Suprapubic skin (tissue), 3 donors: Measurements from ENCODE around the gene LGALS9C.
"Not testable (repeated sequence)": the region's sequence is repeated elsewhere in the genome, so short reads cannot be mapped to it uniquely, and the experiment has no call there.

Source experiments
- POLR2AphosphoS5 ChIP-seq, 3 donors: sonication (generic); formaldehyde crosslinking; IDR thresholded peaks; one replicate each; pipeline ENCODE4 v1.6.1; 2017; ENCODE audit warnings: antibody characterized with exemption in 3 of 3
- TF ChIP-seq, protein P1 (sequence below), 2 donors: fragments of 200-600 bp in 1 of 2; fragments of 450-650 bp in 1 of 2; sonication (generic) in 1 of 2; IDR thresholded peaks; one replicate each; pipeline ENCODE4 v1.5.1; 2016 to 2019; ENCODE audit warnings: antibody characterized with exemption in 2 of 2, mild to moderate bottlenecking in 1 of 2, moderate library complexity in 1 of 2

DNA sequence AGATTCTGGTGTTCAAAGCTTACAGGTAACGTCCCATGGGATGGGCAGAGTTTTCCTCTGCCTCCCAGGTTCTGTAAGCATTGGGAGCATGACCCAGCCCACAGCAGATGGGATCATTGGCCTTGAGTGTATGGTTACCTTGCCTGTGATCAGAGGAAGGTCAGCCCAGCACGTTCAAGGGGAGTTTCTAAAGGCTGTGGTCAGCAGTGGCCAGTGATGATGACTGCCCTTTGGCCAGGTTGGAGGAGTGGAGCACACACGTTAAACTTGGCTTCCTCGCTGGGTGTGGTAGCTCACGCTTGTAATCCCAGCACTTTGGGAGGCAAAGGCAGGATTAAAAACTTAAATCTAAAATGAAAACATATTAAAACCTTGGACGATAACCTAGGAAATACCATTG is 51.8 kb downstream of the LGALS9C start:
- TF ChIP-seq, protein P1, sequence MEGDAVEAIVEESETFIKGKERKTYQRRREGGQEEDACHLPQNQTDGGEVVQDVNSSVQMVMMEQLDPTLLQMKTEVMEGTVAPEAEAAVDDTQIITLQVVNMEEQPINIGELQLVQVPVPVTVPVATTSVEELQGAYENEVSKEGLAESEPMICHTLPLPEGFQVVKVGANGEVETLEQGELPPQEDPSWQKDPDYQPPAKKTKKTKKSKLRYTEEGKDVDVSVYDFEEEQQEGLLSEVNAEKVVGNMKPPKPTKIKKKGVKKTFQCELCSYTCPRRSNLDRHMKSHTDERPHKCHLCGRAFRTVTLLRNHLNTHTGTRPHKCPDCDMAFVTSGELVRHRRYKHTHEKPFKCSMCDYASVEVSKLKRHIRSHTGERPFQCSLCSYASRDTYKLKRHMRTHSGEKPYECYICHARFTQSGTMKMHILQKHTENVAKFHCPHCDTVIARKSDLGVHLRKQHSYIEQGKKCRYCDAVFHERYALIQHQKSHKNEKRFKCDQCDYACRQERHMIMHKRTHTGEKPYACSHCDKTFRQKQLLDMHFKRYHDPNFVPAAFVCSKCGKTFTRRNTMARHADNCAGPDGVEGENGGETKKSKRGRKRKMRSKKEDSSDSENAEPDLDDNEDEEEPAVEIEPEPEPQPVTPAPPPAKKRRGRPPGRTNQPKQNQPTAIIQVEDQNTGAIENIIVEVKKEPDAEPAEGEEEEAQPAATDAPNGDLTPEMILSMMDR (IDR thresholded peaks at IDR 0.05) = not testable (repeated sequence)
- TF ChIP-seq POLR2AphosphoS5 (IDR thresholded peaks at IDR 0.05) = not testable (repeated sequence)
